ENCODE measurements around the gene UBE2H. TPM values are rescaled to one million over a fixed set of nuclear protein-coding genes. Genes with fewer than 3 reads are reported as not detected.

The UBE2H gene
- total RNA-seq, 1 donor from 2014 or later: 112 TPM

GRCh38 chr7:129874722-129875121 lies 78.0 kb downstream of the UBE2H start:
- DNase-seq: no peak
- Histone ChIP-seq H3K4me3 (no peak overlapping the region), H3K36me3 (peaks cover 27% of the 10 kb centered on the region), H3K27me3 (ENCODE audit: low read depth) (no peaks in the 10 kb centered on the region), H3K9me3 (replicated peaks) (no peaks in the 10 kb centered on the region), H3K4me1 (peaks cover 86% of the 10 kb centered on the region), H3K27ac (replicated peaks) (peak overlapping the region; percentile 68)
- intact Hi-C loops (cut with micrococcal nuclease): no loop called here
- TF ChIP-seq CTCF (IDR thresholded peaks at IDR 0.05; ENCODE audit: borderline replicate concordance): no peak

GRCh38 chr7:129872054-129872453 lies 80.7 kb downstream of the UBE2H start:
- intact Hi-C loops (cut with micrococcal nuclease): no loop called here
- H3K27me3 ChIP-seq (ENCODE audit: low read depth): no peaks in the 10 kb centered on the region
- TF ChIP-seq CTCF (IDR thresholded peaks at IDR 0.05; ENCODE audit: borderline replicate concordance): no peak
- no peak for DNase-seq
- no peak overlapping the region for H3K4me3 ChIP-seq
- peak overlapping the region; percentile 68 for H3K27ac ChIP-seq (replicated peaks)
- peaks cover 8% of the 10 kb centered on the region for H3K36me3 ChIP-seq
- H3K4me1 ChIP-seq: peaks cover 78% of the 10 kb centered on the region
- H3K9me3 ChIP-seq (replicated peaks): no peaks in the 10 kb centered on the region

GRCh38 chr7:129870668-129871067 lies 82.1 kb downstream of the UBE2H start:
- no peak for TF ChIP-seq CTCF (IDR thresholded peaks at IDR 0.05; ENCODE audit: borderline replicate concordance)
- DNase-seq: no peak
- peaks cover 76% of the 10 kb centered on the region for H3K4me1 ChIP-seq
- peaks cover 8% of the 10 kb centered on the region for H3K36me3 ChIP-seq
- H3K4me3 ChIP-seq: no peak overlapping the region
- H3K27ac ChIP-seq (replicated peaks): peak overlapping the region; percentile 68
- no peaks in the 10 kb centered on the region for H3K27me3 ChIP-seq (ENCODE audit: low read depth)
- intact Hi-C loops (cut with micrococcal nuclease): no loop called here
- H3K9me3 ChIP-seq (replicated peaks): no peaks in the 10 kb centered on the region

- no peak overlapping the region for H3K4me3 ChIP-seq
- H3K36me3 ChIP-seq: peaks cover 3% of the 10 kb centered on the region
- TF ChIP-seq CTCF (IDR thresholded peaks at IDR 0.05; ENCODE audit: borderline replicate concordance): no peak
- intact Hi-C loops (cut with micrococcal nuclease): no loop called here
- H3K27me3 ChIP-seq (ENCODE audit: low read depth): no peaks in the 10 kb centered on the region
- H3K4me1 ChIP-seq: peaks cover 89% of the 10 kb centered on the region
- DNase-seq: no peak
- H3K27ac ChIP-seq (replicated peaks): peak overlapping the region; percentile 88
- H3K9me3 ChIP-seq (replicated peaks): no peaks in the 10 kb centered on the region
Measured at GRCh38 chr7:129866251-129866650, 86.5 kb downstream of the UBE2H start.

GRCh38 chr7:129865925-129866201 lies 86.9 kb downstream of the UBE2H start:
- Histone ChIP-seq H3K4me1 (peaks cover 89% of the 10 kb centered on the region), H3K27ac (replicated peaks) (peak overlapping the region; percentile 88), H3K9me3 (replicated peaks) (no peaks in the 10 kb centered on the region), H3K4me3 (no peak overlapping the region), H3K36me3 (no peaks in the 10 kb centered on the region), H3K27me3 (ENCODE audit: low read depth) (no peaks in the 10 kb centered on the region)
- no peak for TF ChIP-seq CTCF (IDR thresholded peaks at IDR 0.05; ENCODE audit: borderline replicate concordance)
- intact Hi-C loops (cut with micrococcal nuclease): no loop called here
- DNase-seq: no peak
